CD14-positive monocyte (primary cell): Measurements from ENCODE around the gene RNF20. TPM values are rescaled to one million over a fixed set of nuclear protein-coding genes. Genes with fewer than 3 reads are reported as not detected.

ENCODE experiments used
- DNase-seq, 3 donors: peaks; one replicate each; pipeline ENCODE4 v3.0.0-alpha.2; 2011 to 2022
- H2AFZ ChIP-seq: 2 replicates; pipeline ENCODE4 v1.6.0; 2012; ENCODE audit warnings: mild to moderate bottlenecking, low read depth, low read length, inconsistent platforms; ENCODE audit not compliant: insufficient read depth, poor library complexity, severe bottlenecking
- H3K27ac ChIP-seq, 2 donors: 1 replicate in 1 of 2; 2 replicates in 1 of 2; pipeline ENCODE4 v1.5.1; 2012 to 2013; ENCODE audit warnings: low read length in 2 of 2, control low read depth in 1 of 2, inconsistent platforms in 1 of 2, low read depth in 1 of 2, mild to moderate bottlenecking in 1 of 2
- H3K27me3 ChIP-seq, 2 donors: one replicate each; pipeline versions ENCODE4 v1.6.0 to v1.6.1; 2011 to 2013; ENCODE audit warnings: low read length in 2 of 2; ENCODE audit not compliant: control insufficient read depth in 2 of 2, insufficient read depth in 2 of 2
- H3K36me3 ChIP-seq, 2 donors: replicated peaks in 1 of 2; 1 replicate in 1 of 2; 2 replicates in 1 of 2; pipeline versions ENCODE4 v1.5.1 to v1.6.1; 2012 to 2013; ENCODE audit warnings: low read length in 2 of 2, control low read depth in 1 of 2, inconsistent platforms in 1 of 2, mild to moderate bottlenecking in 1 of 2; ENCODE audit not compliant: insufficient read depth in 2 of 2, control insufficient read depth in 1 of 2
- H3K4me1 ChIP-seq, 2 donors: 1 replicate in 1 of 2; 2 replicates in 1 of 2; pipeline versions ENCODE4 v1.5.1 to v1.6.1; 2012 to 2013; ENCODE audit warnings: low read length in 2 of 2, control low read depth in 1 of 2, inconsistent platforms in 1 of 2, mild to moderate bottlenecking in 1 of 2, moderate library complexity in 1 of 2; ENCODE audit not compliant: insufficient read depth in 2 of 2, control insufficient read depth in 1 of 2
- H3K4me2 ChIP-seq: replicated peaks from 2 replicates; pipeline ENCODE3; 2012; ENCODE audit warnings: low read length, moderate library complexity, mild to moderate bottlenecking; ENCODE audit not compliant: poor library complexity, severe bottlenecking; ENCODE audit errors: extremely low read depth
- H3K4me3 ChIP-seq, 3 experiments: fragments of 200-600 bp in 1 of 3; sonication (generic) in 1 of 3; replicated peaks in 1 of 3; 1 replicate in 2 of 3; 2 replicates in 1 of 3; pipeline ENCODE4 v1.5.1; 2011 to 2013; ENCODE audit warnings: low read length in 3 of 3, mild to moderate bottlenecking in 3 of 3, control low read depth in 2 of 3, low read depth in 2 of 3, inconsistent platforms in 1 of 3, moderate library complexity in 1 of 3
- H3K79me2 ChIP-seq: 2 replicates; pipeline ENCODE4 v1.6.0; 2012; ENCODE audit warnings: mild to moderate bottlenecking, control low read depth, inconsistent platforms, low read length, moderate library complexity; ENCODE audit not compliant: insufficient read depth
- H3K9ac ChIP-seq: 2 replicates; pipeline ENCODE4 v1.6.0; 2017; ENCODE audit warnings: low read length, mild to moderate bottlenecking; ENCODE audit not compliant: insufficient read depth, poor library complexity, severe bottlenecking
- H3K9me3 ChIP-seq, 2 donors: replicated peaks in 1 of 2; 1 replicate in 1 of 2; 2 replicates in 1 of 2; pipeline versions ENCODE4 v1.5.1 to v1.6.1; 2012 to 2013; ENCODE audit warnings: low read length in 2 of 2, control low read depth in 1 of 2; ENCODE audit not compliant: control insufficient read depth in 1 of 2, insufficient read depth in 1 of 2
- H4K20me1 ChIP-seq: 2 replicates; pipeline ENCODE4 v1.6.0; 2012; ENCODE audit warnings: mild to moderate bottlenecking, low read length, control low read depth, moderate library complexity; ENCODE audit not compliant: insufficient read depth
- H3K27ac Mint-ChIP-seq, 7 donors: one replicate each; pipeline ENCODE4 v1.8.0; 2020; ENCODE audit warnings: mild to moderate bottlenecking in 7 of 7, mixed read lengths in 7 of 7, moderate library complexity in 6 of 7, inconsistent platforms in 2 of 7
- H3K27me3 Mint-ChIP-seq, 3 donors: one replicate each; pipeline ENCODE4 v1.8.0; 2021 to 2022; ENCODE audit warnings: low read depth in 3 of 3, mild to moderate bottlenecking in 3 of 3, mixed read lengths in 3 of 3, moderate library complexity in 3 of 3, inconsistent platforms in 1 of 3
- H3K36me3 Mint-ChIP-seq, 2 donors: one replicate each; pipeline ENCODE4 v1.8.0; 2020; ENCODE audit warnings: mixed read lengths in 2 of 2, inconsistent platforms in 1 of 2, mild to moderate bottlenecking in 1 of 2
- H3K4me1 Mint-ChIP-seq: one replicate; pipeline ENCODE4 v1.8.0; 2020; ENCODE audit warnings: mild to moderate bottlenecking, mixed read lengths
- H3K4me3 Mint-ChIP-seq, 2 donors: one replicate each; pipeline ENCODE4 v1.8.0; 2020; ENCODE audit warnings: mild to moderate bottlenecking in 2 of 2, mixed read lengths in 2 of 2, moderate library complexity in 1 of 2
- H3K9me3 Mint-ChIP-seq, 7 donors: one replicate each; pipeline ENCODE4 v1.8.0; 2020 to 2022; ENCODE audit warnings: mixed read lengths in 7 of 7, mild to moderate bottlenecking in 6 of 7, moderate library complexity in 6 of 7, inconsistent platforms in 2 of 7
- CTCF ChIP-seq: fragments of 200-600 bp; IDR thresholded peaks from one replicate; pipeline ENCODE4 v1.8.0; 2022; ENCODE audit warnings: antibody characterized with exemption, mild to moderate bottlenecking
- WGBS: methylation state at CpG from one replicate; pipeline ENCODE4 v1.1.5; 2013; ENCODE audit warnings: missing lambda C conversion rate; ENCODE audit not compliant: insufficient coverage; 5-methylcytosine and 5-hydroxymethylcytosine counted together
- intact Hi-C, 2 donors: fragments of 100-400 bp; cut with micrococcal nuclease; formaldehyde crosslinking; loops; one replicate each; pipeline versions ENCODE4 v1.15.0 to v1.15.1; 2023
- polyA plus RNA-seq, 3 donors: library from polyadenylated mRNA; depleted of rRNA in 1 of 3; unstranded in 2 of 3; stranded (reverse) in 1 of 3; fragments of 300-500 nt in 2 of 3; fragments of >200 nt in 1 of 3; fragmentation: Illumina TruSeq in 2 of 3; gene quantifications; 1 replicate in 2 of 3; 2 replicates in 1 of 3; pipeline ENCODE4 v1.2.3, GENCODE V29; 2012 to 2021

RNF20 gene
- polyA plus RNA-seq, 3 donors = 7.2 to 35.2 (median 22.3) TPM

- H3K27ac ChIP-seq = no peak overlapping the region
- H3K9me3 Mint-ChIP-seq = peaks cover 0 to 2% (median 0%) of the 10 kb centered on the region in 7 donors
- H3K27me3 Mint-ChIP-seq = peaks cover 2 to 4% (median 2%) of the 10 kb centered on the region in 3 donors
- intact Hi-C loops = no loop called here
- TF ChIP-seq CTCF = no peak
- no peaks in the 10 kb centered on the region for H3K79me2 ChIP-seq
- no peak overlapping the region for H3K9ac ChIP-seq
- WGBS = 87% methylated on average over 4 of the region's 4 CpGs
- H3K27me3 ChIP-seq = no peaks in the 10 kb centered on the region
- H3K4me2 ChIP-seq = no peak overlapping the region
- no peak overlapping the region for H3K27ac Mint-ChIP-seq
- no peaks in the 10 kb centered on the region for H3K9me3 ChIP-seq
- no peak overlapping the region for H3K4me3 Mint-ChIP-seq
- no peak overlapping the region for H2AFZ ChIP-seq
- no peak overlapping the region for H3K4me3 ChIP-seq
- H3K36me3 ChIP-seq = no peaks in the 10 kb centered on the region
- H4K20me1 ChIP-seq = no peaks in the 10 kb centered on the region
- H3K4me1 ChIP-seq = no peaks in the 10 kb centered on the region
- H3K4me1 Mint-ChIP-seq = peaks cover 5% of the 10 kb centered on the region
- H3K36me3 Mint-ChIP-seq = no peaks in the 10 kb centered on the region
- no peak for DNase-seq
Observed at GRCh38 chr9:101509572-101509971, 24.1 kb upstream of the RNF20 start.

GRCh38 chr9:101510459-101510858, 23.2 kb upstream of the RNF20 start:
- no peaks in the 10 kb centered on the region for H3K9me3 Mint-ChIP-seq
- WGBS = 94% methylated on average over 5 of the region's 6 CpGs
- intact Hi-C loops = no loop called here

More at GRCh38 chr9:101510459-101510858, 23.2 kb upstream of the RNF20 start:
- H3K79me2 ChIP-seq = no peaks in the 10 kb centered on the region
- no peak overlapping the region for H3K9ac ChIP-seq
- no peaks in the 10 kb centered on the region for H3K27me3 ChIP-seq
- no peak overlapping the region for H3K4me3 ChIP-seq
- Mint-ChIP-seq H3K4me1 (peaks cover 5% of the 10 kb centered on the region), H3K27ac (no peak overlapping the region), H3K36me3 (no peaks in the 10 kb centered on the region), H3K4me3 (no peak overlapping the region), H3K27me3 (peaks cover 0 to 4% (median 2%) of the 10 kb centered on the region in 3 donors)
- H2AFZ ChIP-seq = no peak overlapping the region
- no peak for DNase-seq
- no peaks in the 10 kb centered on the region for H4K20me1 ChIP-seq
- H3K27ac ChIP-seq = no peak overlapping the region
- H3K4me2 ChIP-seq = no peak overlapping the region
- no peaks in the 10 kb centered on the region for H3K4me1 ChIP-seq
- no peak for TF ChIP-seq CTCF
- H3K9me3 ChIP-seq = no peaks in the 10 kb centered on the region
- no peaks in the 10 kb centered on the region for H3K36me3 ChIP-seq
